ENCODE results near the gene MGAT4C.
A peak's percentile ranks its signal among the peaks of the same experiment; 100 is the strongest.
"Not testable (repeated sequence)": the region's sequence is repeated elsewhere in the genome, so short reads cannot be mapped to it uniquely, and the experiment has no call there.

The MGAT4C gene

GRCh38 chr12:86256163-86256562 is at the start of gene MGAT4C:
MGAT4C (minus strand) TSS chr12:86256391.
- no peak for DNase-seq

GRCh38 chr12:86296396-86296795 is 40.2 kb upstream of the MGAT4C start:
- not testable (repeated sequence) for DNase-seq

GRCh38 chr12:86293682-86294240 is 37.6 kb upstream of the MGAT4C start:
- DNase-seq = no peak

GRCh38 chr12:86292480-86292879 is 36.3 kb upstream of the MGAT4C start:
- no peak for DNase-seq

- no peak for DNase-seq
Observed at GRCh38 chr12:86290615-86291014, 34.4 kb upstream of the MGAT4C start.

GRCh38 chr12:86286119-86286518 is 29.9 kb upstream of the MGAT4C start:
- no peak for DNase-seq

- DNase-seq = no peak
Observed at GRCh38 chr12:86283620-86284019, 27.4 kb upstream of the MGAT4C start.

- DNase-seq = no peak
Observed at GRCh38 chr12:86275356-86275755, 19.2 kb upstream of the MGAT4C start.

- DNase-seq = no peak
Observed at GRCh38 chr12:86265329-86265695, 9.1 kb upstream of the MGAT4C start.

- DNase-seq = no peak
Observed at GRCh38 chr12:86264451-86265328, 8.5 kb upstream of the MGAT4C start.

- peak; percentile 0 for DNase-seq
Observed at GRCh38 chr12:86261578-86261977, 5.4 kb upstream of the MGAT4C start.

GRCh38 chr12:86261142-86261541 is 5.0 kb upstream of the MGAT4C start:
- peak; percentile 10 for DNase-seq

- DNase-seq = no peak
Observed at GRCh38 chr12:86260183-86260582, 4.0 kb upstream of the MGAT4C start.

GRCh38 chr12:86257134-86257533 is 943 bp upstream of the MGAT4C start:
- DNase-seq = no peak

GRCh38 chr12:86254399-86255107 is 1.6 kb downstream of the MGAT4C start:
- DNase-seq = no peak

- peak; percentile 56 for DNase-seq
Observed at GRCh38 chr12:86249851-86250250, 6.3 kb downstream of the MGAT4C start.

- no peak for DNase-seq
Observed at GRCh38 chr12:86249276-86249675, 6.9 kb downstream of the MGAT4C start.

GRCh38 chr12:86247871-86248270 is 8.3 kb downstream of the MGAT4C start:
- DNase-seq = no peak

GRCh38 chr12:86241600-86241999 is 14.6 kb downstream of the MGAT4C start:
- no peak for DNase-seq

- DNase-seq = no peak
Observed at GRCh38 chr12:86234316-86234855, 21.8 kb downstream of the MGAT4C start.

GRCh38 chr12:86233126-86233525 is 23.1 kb downstream of the MGAT4C start:
- DNase-seq = peak; percentile 6

GRCh38 chr12:86230516-86231146 is 25.6 kb downstream of the MGAT4C start:
- DNase-seq = no peak

- no peak for DNase-seq
Observed at GRCh38 chr12:86229772-86230171, 26.4 kb downstream of the MGAT4C start.
